Endothelial cell of umbilical vein (primary cell): ENCODE results near the gene ID1. TPM values are rescaled to one million over a fixed set of nuclear protein-coding genes. Genes with fewer than 3 reads are reported as not detected.

ENCODE experiments used
- BruUV-seq: library from RNA; stranded (reverse); fragments of 400-500 nt; replicated peaks from 2 replicates; lab custom pipeline; 2021; lab: Mats Ljungman, UMichigan
- CTCF ChIA-PET: fragments of 300-600, 350-600 bp; sonication (Branson Sonifier 250); formaldehyde crosslinking; loops from one replicate; lab custom pipeline; 2021; ENCODE audit warnings: antibody characterized with exemption, inconsistent platforms; lab: Charles Lee
- POLR2A ChIA-PET: fragments of 300-600, 350-600 bp; sonication (Branson Sonifier 250); formaldehyde crosslinking; loops from one replicate; lab custom pipeline; 2021; ENCODE audit warnings: antibody characterized with exemption, inconsistent platforms; lab: Charles Lee
- DNase-seq: peaks from one replicate; pipeline ENCODE4 v3.0.0-alpha.2; 2011; ENCODE audit warnings: low read depth, low spot score
- FAIRE-seq: peaks from 2 replicates; lab custom pipeline; 2011; peaks lifted over from hg19 to GRCh38; lab: Jason Lieb, UNC
- H2AFZ ChIP-seq: 2 replicates; pipeline ENCODE4 v1.6.0; 2012; ENCODE audit warnings: low read depth, low read length, control low read depth, inconsistent platforms
- H3K27ac ChIP-seq: 2 replicates; pipeline ENCODE4 v1.5.1; 2011; ENCODE audit warnings: low read depth, mild to moderate bottlenecking, control low read depth, low read length, moderate library complexity; ENCODE audit not compliant: insufficient read depth
- H3K27me3 ChIP-seq, 2 experiments: 2 replicates each; pipeline versions ENCODE4 v1.6.0 to v1.6.1; 2011; ENCODE audit warnings: low read length in 2 of 2, mixed read lengths in 1 of 2; ENCODE audit not compliant: control insufficient read depth in 2 of 2, insufficient read depth in 2 of 2
- H3K36me3 ChIP-seq, 2 experiments: 2 replicates in 1 of 2; 3 replicates in 1 of 2; pipeline ENCODE4 v1.5.1; 2011; ENCODE audit warnings: low read length in 2 of 2, mild to moderate bottlenecking in 1 of 2, moderate library complexity in 1 of 2; ENCODE audit not compliant: control insufficient read depth in 2 of 2, insufficient read depth in 2 of 2; ENCODE audit errors: extremely low read depth in 1 of 2
- H3K4me1 ChIP-seq: 3 replicates; pipeline ENCODE4 v1.5.1; 2011; ENCODE audit warnings: mild to moderate bottlenecking, low read length; ENCODE audit not compliant: control insufficient read depth, insufficient read depth; ENCODE audit errors: extremely low read depth
- H3K4me2 ChIP-seq: 2 replicates; pipeline ENCODE4 v1.6.1; 2011; ENCODE audit warnings: low read length, control low read depth, mixed read lengths; ENCODE audit not compliant: insufficient read depth
- H3K4me3 ChIP-seq, 3 experiments: fragments of 200-600 bp in 1 of 3; sonication (generic), shearing (Covaris generic) in 1 of 3; replicated peaks in 1 of 3; 2 replicates each; pipeline ENCODE4 v1.5.1; 2011 to 2016; ENCODE audit warnings: control low read depth in 3 of 3, low read length in 3 of 3, mild to moderate bottlenecking in 2 of 3, inconsistent platforms in 1 of 3, low read depth in 1 of 3, moderate library complexity in 1 of 3; ENCODE audit not compliant: insufficient read depth in 1 of 3
- H3K79me2 ChIP-seq: 2 replicates; pipeline ENCODE4 v1.6.0; 2012; ENCODE audit warnings: low read length, inconsistent platforms; ENCODE audit not compliant: control insufficient read depth, insufficient read depth
- H3K9ac ChIP-seq: replicated peaks from 2 replicates; pipeline ENCODE3; 2011; ENCODE audit warnings: low read length, control low read depth; ENCODE audit not compliant: insufficient read depth; ENCODE audit errors: extremely low read depth
- H3K9me1 ChIP-seq: replicated peaks from 3 replicates; pipeline ENCODE4 v1.6.0; 2011; ENCODE audit warnings: mild to moderate bottlenecking, low read length; ENCODE audit not compliant: control insufficient read depth, insufficient read depth; ENCODE audit errors: extremely low read depth
- H3K9me3 ChIP-seq: replicated peaks from 2 replicates; pipeline ENCODE4 v1.5.1; 2012; ENCODE audit warnings: low read length, inconsistent platforms; ENCODE audit not compliant: control insufficient read depth, insufficient read depth
- H4K20me1 ChIP-seq: replicated peaks from 2 replicates; pipeline ENCODE3; 2011; ENCODE audit warnings: mild to moderate bottlenecking, low read length; ENCODE audit not compliant: control insufficient read depth, insufficient read depth; ENCODE audit errors: extremely low read depth
- CTCF ChIP-seq, 2 donors: IDR thresholded peaks; 1 replicate in 1 of 2; 2 replicates in 1 of 2; pipeline ENCODE4 v1.5.1; 2011; ENCODE audit warnings: low read length in 2 of 2, mild to moderate bottlenecking in 2 of 2, moderate library complexity in 2 of 2, control low read depth in 1 of 2, inconsistent platforms in 1 of 2, low read depth in 1 of 2; ENCODE audit not compliant: insufficient read depth in 1 of 2; ENCODE audit errors: extremely low read depth in 1 of 2
- EZH2 ChIP-seq: IDR thresholded peaks from 2 replicates; pipeline ENCODE4 v1.6.1; 2012; ENCODE audit warnings: borderline replicate concordance, low read depth, mild to moderate bottlenecking, moderate library complexity, low read length, inconsistent platforms; ENCODE audit not compliant: severe bottlenecking
- FOS ChIP-seq: IDR thresholded peaks from 2 replicates; pipeline ENCODE4 v1.6.1; 2011; ENCODE audit warnings: mild to moderate bottlenecking, low read length, moderate library complexity, borderline replicate concordance; ENCODE audit not compliant: insufficient read depth
- GATA2 ChIP-seq: IDR thresholded peaks from 2 replicates; pipeline ENCODE4 v1.7.0; 2011; ENCODE audit warnings: low read depth, mild to moderate bottlenecking, moderate library complexity, mixed read lengths, low read length; ENCODE audit not compliant: insufficient read length, insufficient read depth
- JUN ChIP-seq: IDR thresholded peaks from 2 replicates; pipeline ENCODE4 v1.6.1; 2011; ENCODE audit warnings: borderline replicate concordance, low read depth; ENCODE audit not compliant: insufficient read length, insufficient read depth
- MAX ChIP-seq: IDR thresholded peaks from 2 replicates; pipeline ENCODE4 v1.6.1; 2011; ENCODE audit not compliant: insufficient read depth, insufficient read length
- MYC ChIP-seq: IDR thresholded peaks from one replicate; pipeline ENCODE4 v1.6.1; 2011; ENCODE audit warnings: mild to moderate bottlenecking, low read depth, low read length
- POLR2A ChIP-seq: IDR thresholded peaks from 2 replicates; pipeline ENCODE4 v1.6.1; 2012; ENCODE audit warnings: low read depth, mild to moderate bottlenecking, control low read depth, low read length
- POLR2AphosphoS5 ChIP-seq: IDR thresholded peaks from 2 replicates; pipeline ENCODE4 v1.6.1; 2012; ENCODE audit warnings: low read depth, mild to moderate bottlenecking, control low read depth, low read length, moderate library complexity; ENCODE audit not compliant: insufficient read depth
- dilution Hi-C: fragments of 300-500 bp; cut with MboI; formaldehyde crosslinking; loops from one replicate; pipeline ENCODE4 v1.15.0; 2019; ENCODE audit warnings: low sequenced_read_pairs; ENCODE audit not compliant: extremely low pct_ligation_motif_present
- intact Hi-C: fragments of 100-400 bp; cut with micrococcal nuclease; formaldehyde crosslinking; loops from one replicate; pipeline ENCODE4 v1.10.0; 2022
- polyA plus RNA-seq, 4 experiments: library from polyadenylated mRNA; depleted of rRNA in 3 of 4; stranded (reverse) in 3 of 4; unstranded in 1 of 4; fragments of >200 nt; gene quantifications; 2 replicates each; pipeline versions ENCODE4 v1.2.1 to v1.2.3, GENCODE V29; 2011 to 2012; ENCODE audit warnings: missing spikeins in 1 of 4
- total RNA-seq: library from RNA; stranded (reverse); gene quantifications from 2 replicates; pipeline ENCODE4 v1.2.3, GENCODE V29; 2021

Gene ID1
- total and polyA plus RNA-seq, 2 donors (not counting 3 experiments of a cell fraction or from before 2014, with no cell fraction given), result 78.9 to 152 TPM

- Histone ChIP-seq H3K9me1 (no peaks in the 10 kb centered on the region), H3K4me3 (no peak overlapping the region), H4K20me1 (no peaks in the 10 kb centered on the region), H3K27ac (peak overlapping the region; percentile 7), H3K4me1 (peaks cover 14% of the 10 kb centered on the region), H3K9me3 (no peaks in the 10 kb centered on the region), H3K79me2 (no peaks in the 10 kb centered on the region), H3K9ac (no peak overlapping the region), H3K36me3 (no peaks in the 10 kb centered on the region), H3K27me3 (no peaks in the 10 kb centered on the region), H3K4me2 (no peak overlapping the region), H2AFZ (peak overlapping the region; percentile 8)
- dilution Hi-C loops (no loop called here), intact Hi-C loops (no loop called here)
- ChIA-PET POLR2A (interaction anchor here (1.6 kb wide), 1 partner anchor 11 kb away, joined by 7 read pairs; the partner anchor contains the start of gene ID1), CTCF (interaction anchor here (0.7 to 3.9 kb wide), 5 partner anchors 19 to 31 kb away, joined by 3 to 24 read pairs (median 7); no protein-coding TSS in a partner anchor)
- TF ChIP-seq POLR2AphosphoS5, result no peak
- no peak for TF ChIP-seq MYC
- peak; percentile 50 for TF ChIP-seq FOS
- no TSS peak for BruUV-seq
- FAIRE-seq (no peak), DNase-seq (peak; percentile 25)
These were observed 11.7 kb upstream of the ID1 start for GRCh38 chr20:31593221-31594001.

GRCh38 chr20:31594002-31594557 lies 11.0 kb upstream of the ID1 start:
- intact Hi-C loops (no loop called here), dilution Hi-C loops (no loop called here)

More at GRCh38 chr20:31594002-31594557, 11.0 kb upstream of the ID1 start:
- Histone ChIP-seq H4K20me1 (no peaks in the 10 kb centered on the region), H3K36me3 (no peaks in the 10 kb centered on the region), H3K79me2 (no peaks in the 10 kb centered on the region), H3K9ac (no peak overlapping the region), H3K4me3 (no peak overlapping the region), H3K9me1 (no peaks in the 10 kb centered on the region), H2AFZ (no peak overlapping the region), H3K4me1 (peaks cover 14% of the 10 kb centered on the region), H3K9me3 (no peaks in the 10 kb centered on the region), H3K27ac (peak overlapping the region; percentile 70), H3K4me2 (no peak overlapping the region), H3K27me3 (no peaks in the 10 kb centered on the region)
- CTCF ChIA-PET, result interaction anchor here (0.7 to 3.9 kb wide), 6 partner anchors 18 to 31 kb away, joined by 3 to 24 read pairs (median 7); no protein-coding TSS in a partner anchor
- BruUV-seq, result no TSS peak
- POLR2A ChIA-PET, result interaction anchor here (1.6 kb wide), 1 partner anchor 11 kb away, joined by 7 read pairs; the partner anchor contains the start of gene ID1
- FAIRE-seq, result no peak
- TF ChIP-seq POLR2AphosphoS5 (no peak), JUN (no peak), MAX (no peak), MYC (no peak), POLR2A (no peak), EZH2 (no peak), CTCF (IDR thresholded peaks at IDR 0.05; ENCODE audit: extremely low read depth in 1 of 2, insufficient read depth in 1 of 2, low read depth in 1 of 2, low read length in 2 of 2) (no peak), GATA2 (no peak), FOS (no peak)
- no peak for DNase-seq
